Epithelial cell of esophagus (primary cell): ENCODE results near the gene NUTM1.

Experiments used
- DNase-seq: peaks from one replicate; pipeline ENCODE4 v3.0.0; 2010; ENCODE audit warnings: low read depth
- H3K4me3 ChIP-seq: 2 replicates; pipeline ENCODE4 v1.5.1; 2011; ENCODE audit warnings: mild to moderate bottlenecking, low read length, control low read depth
- CTCF ChIP-seq: IDR thresholded peaks from 2 replicates; pipeline ENCODE4 v1.5.1; 2011; ENCODE audit warnings: low read depth, mild to moderate bottlenecking, low read length, control low read depth, inconsistent platforms; ENCODE audit not compliant: insufficient read depth; ENCODE audit errors: missing control alignments

The NUTM1 gene

GRCh38 chr15:34355241-34355640, 12.1 kb downstream of the NUTM1 start:
- no peak overlapping the region for H3K4me3 ChIP-seq
- DNase-seq = peak; percentile 56
- TF ChIP-seq CTCF = no peak

GRCh38 chr15:34357653-34358052, 14.5 kb downstream of the NUTM1 start:
- DNase-seq = no peak
- no peak overlapping the region for H3K4me3 ChIP-seq
- no peak for TF ChIP-seq CTCF

GRCh38 chr15:34358367-34358766, 15.3 kb downstream of the NUTM1 start:
- TF ChIP-seq CTCF = peak; percentile 38
- H3K4me3 ChIP-seq = no peak overlapping the region
- DNase-seq = peak; percentile 46

- H3K4me3 ChIP-seq = no peak overlapping the region
- DNase-seq = no peak
- TF ChIP-seq CTCF = no peak
Observed at GRCh38 chr15:34358948-34359347, 15.8 kb downstream of the NUTM1 start.

GRCh38 chr15:34359416-34359815, 16.3 kb downstream of the NUTM1 start:
- H3K4me3 ChIP-seq = no peak overlapping the region
- TF ChIP-seq CTCF = no peak
- DNase-seq = peak; percentile 63

GRCh38 chr15:34360298-34360697, 17.2 kb downstream of the NUTM1 start:
- peak; percentile 91 for DNase-seq
- H3K4me3 ChIP-seq = no peak overlapping the region
- TF ChIP-seq CTCF = peak; percentile 22

GRCh38 chr15:34361278-34361677, 18.2 kb downstream of the NUTM1 start:
- no peak overlapping the region for H3K4me3 ChIP-seq
- TF ChIP-seq CTCF = no peak
- no peak for DNase-seq
